GM21786 (cell line): ENCODE measurements around the gene RNU1-4.
"Not testable (repeated sequence)": the region's sequence is repeated elsewhere in the genome, so short reads cannot be mapped to it uniquely, and the experiment has no call there.

Experiments
- ATAC-seq: cut with Tn5 transposase; IDR thresholded peaks from one replicate; pipeline ENCODE4 v1.9.1; 2021; ENCODE audit not compliant: unreplicated experiment

Gene RNU1-4

DNA sequence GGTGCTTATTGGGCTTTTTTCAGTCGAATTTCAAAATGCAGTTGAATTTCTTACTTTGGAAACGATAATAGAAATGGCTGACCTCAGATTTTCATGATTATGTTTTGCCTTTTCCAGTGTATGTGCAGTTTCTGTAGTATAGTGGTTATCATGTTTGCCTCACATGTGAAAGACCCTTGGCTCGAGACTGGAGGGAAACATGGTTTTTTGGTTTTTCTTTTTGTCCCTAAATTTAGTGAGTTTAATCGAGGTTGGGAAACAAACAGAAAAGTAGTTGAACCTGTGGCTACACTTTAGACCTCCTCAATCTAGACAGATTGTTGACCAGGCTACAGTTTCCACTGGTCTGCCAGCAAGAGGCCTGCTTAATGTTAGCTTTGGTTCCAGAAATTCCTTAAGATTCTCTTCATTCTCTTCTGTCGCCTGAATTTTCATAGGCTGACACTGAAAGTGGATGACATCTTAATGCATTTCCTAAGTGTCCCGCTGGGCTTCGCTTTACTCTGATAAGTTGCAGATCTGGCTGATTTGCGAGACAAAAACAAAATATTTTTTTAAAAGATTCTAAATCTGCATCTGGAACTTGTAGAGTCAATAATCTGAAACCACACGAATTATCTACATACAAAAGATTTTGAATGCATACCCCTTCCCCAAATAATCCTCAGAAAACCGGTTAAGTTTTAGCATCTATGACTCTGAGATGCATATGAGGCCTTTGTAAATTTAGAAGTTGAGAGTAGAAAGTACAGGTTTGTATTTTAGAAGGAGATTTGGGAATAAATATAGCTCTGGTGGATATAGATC, 14.7 kb upstream of the RNU1-4 start:
- not testable (repeated sequence) for ATAC-seq

DNA sequence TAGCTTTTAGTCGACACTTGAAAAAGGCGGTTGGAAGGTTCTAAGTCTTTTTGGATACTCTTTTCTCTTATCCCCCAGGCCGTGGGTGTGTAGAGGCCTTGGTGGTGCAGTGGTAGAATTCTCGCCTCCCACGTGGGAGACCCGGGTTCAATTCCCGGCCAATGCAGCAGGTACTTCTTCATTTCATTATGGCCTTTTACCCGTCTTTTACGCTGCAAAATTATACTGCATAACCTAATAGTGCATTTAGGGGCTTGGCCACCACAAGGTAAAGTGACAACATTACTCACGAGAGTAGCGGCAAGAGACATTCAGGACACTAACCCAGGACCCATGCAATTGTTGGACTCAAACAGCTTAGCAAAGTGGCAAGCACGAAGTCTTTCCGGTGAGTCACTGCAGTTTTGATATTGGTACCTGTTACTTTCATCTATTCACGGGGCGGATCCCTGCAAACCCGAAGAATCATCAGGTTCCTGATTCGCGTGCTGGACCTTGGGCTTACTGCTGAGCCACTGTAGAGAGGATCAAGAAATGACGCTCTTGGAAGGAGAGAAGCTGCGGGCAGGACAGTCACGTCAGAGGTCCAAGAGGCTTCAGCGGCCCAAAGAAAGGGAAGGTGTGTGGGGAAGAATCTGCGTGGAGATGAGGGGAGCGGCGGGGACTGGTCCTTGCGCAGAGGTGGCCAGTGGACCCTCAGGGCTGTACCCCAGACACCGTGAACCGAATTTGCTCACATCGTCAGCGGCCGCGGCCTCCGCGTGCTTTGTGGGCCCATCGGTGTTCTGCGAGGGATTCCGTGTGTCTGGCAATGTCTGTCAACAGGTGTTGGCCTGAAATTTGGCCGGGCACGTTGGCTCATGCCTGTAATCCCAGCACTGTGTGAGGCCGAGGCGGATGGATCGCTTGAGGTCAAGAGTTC, 12.9 kb upstream of the RNU1-4 start:
- ATAC-seq = no peak

DNA sequence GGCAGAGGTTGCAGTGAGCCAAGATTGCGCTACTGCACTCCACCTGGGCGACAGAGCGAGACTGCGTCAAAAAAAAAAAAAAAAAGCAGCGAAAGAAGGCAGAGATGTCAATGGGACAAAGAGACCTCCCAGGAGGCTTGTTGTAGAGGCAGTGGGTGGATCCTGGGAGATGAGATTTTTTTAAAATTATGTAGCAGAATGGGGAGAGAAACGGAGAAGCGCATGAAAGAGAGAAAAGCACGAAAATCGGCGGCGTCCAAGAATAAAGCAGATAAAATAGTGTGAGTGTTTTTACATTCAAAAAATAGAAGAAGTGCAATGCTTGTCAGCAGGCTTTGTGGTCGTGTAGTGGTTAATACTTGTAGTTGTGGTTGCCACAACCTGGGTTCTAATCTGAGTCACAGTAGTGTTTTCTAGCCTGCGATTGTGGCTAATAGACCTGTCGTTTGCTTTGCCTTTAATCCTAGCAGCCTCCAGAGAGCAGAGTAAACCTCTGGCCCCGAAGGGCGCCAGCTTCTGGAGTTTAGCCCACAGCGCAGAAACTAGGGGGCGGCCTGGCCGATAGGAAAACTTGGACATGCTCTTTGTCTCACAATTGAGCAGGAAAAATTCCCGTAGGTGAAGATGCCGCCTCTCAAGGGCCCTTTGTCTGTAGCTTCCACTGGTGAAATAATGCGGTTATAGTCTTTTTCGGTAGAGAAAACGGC, 11.9 kb upstream of the RNU1-4 start:
- ATAC-seq = not testable (repeated sequence)

DNA sequence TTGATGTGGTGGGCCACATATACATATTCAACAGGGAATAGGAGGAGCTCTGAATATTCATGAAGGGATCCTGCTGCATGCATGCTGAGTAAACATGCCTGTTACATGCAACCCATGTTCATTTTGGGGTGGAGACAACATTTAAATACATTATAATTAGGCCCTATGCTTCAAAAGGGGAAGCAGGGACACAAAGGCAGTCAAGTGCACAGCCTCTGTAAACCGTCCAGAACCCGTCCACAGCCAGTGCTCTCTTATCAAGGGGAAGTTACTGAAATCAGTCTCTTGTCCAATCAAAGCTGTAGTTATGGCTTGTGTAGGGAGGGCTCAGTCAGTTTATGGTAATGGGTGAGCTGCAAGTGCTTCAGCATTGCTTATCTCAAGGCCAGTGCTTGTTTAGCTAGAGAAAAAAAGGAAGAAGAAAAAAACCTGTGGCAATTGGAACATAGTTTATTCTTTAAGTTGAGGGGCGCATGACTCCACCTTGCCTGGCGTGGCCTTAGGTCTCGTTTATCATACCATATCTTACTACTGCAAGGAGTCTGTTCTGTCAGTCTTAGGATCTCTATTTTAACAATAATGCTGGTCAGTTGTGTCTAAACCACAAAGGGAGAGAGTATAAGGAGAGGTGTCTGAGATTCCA, 7.9 kb upstream of the RNU1-4 start:
- not testable (repeated sequence) for ATAC-seq

DNA sequence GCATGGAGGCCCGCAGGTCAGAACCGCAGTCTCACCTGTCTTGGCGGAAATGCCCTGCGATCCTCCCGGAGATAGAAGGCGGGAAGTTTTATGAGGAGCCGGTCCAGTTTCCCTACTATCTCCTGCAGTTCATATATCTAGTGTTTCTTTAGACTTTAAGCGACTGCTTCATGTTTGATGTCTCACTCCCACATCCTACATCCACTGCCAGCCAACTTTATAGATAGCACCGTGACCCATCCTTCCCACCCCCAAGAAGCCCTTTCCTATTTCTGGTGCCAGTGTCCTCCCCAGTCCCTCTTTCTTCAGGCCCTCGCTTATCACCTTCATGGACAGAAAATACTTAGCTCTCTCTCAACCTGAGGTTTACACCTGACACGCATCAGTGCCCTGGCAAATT, 914 bp downstream of the RNU1-4 start:
- ATAC-seq = not testable (repeated sequence)

DNA sequence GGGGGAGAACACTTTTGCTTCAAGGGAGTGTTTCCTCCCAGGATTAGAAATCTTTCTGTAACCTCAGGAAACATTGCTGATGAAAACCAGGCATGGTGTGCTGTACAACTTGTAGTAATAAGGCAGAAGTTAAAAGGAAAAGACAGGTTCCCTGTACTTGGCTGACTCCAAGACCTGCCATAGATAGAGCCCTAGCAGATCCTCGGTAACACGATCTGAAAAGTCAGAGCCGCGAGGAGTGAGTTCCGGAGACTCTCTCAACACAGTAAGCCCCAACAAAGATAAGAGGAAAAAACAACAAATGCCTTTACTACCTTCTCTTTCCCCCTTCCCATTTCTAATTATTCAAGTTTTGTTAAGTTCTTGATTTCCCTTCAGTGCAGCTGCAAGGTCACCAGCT, 7.3 kb downstream of the RNU1-4 start:
- ATAC-seq = not testable (repeated sequence)

DNA sequence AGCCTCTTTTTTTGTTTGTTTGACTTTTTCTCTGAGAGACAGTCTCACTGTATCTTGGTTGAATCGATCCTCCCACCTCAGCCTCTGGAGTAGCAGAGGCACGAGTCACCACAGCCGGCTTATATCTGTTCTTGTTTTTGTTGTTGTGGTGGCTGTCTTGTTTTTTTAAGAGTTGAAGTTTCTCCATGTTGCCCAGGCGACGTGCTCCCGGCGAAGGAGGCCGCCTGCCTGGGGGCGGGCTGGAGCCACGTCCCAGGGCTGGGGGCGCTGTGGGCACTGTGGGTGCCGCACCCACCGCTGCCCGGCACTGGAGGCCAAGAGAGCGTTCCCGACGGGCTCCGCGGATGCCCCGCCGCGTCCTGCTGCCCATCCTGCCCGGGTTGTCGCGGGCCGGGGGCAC, 8.4 kb downstream of the RNU1-4 start:
- ATAC-seq = not testable (repeated sequence)

DNA sequence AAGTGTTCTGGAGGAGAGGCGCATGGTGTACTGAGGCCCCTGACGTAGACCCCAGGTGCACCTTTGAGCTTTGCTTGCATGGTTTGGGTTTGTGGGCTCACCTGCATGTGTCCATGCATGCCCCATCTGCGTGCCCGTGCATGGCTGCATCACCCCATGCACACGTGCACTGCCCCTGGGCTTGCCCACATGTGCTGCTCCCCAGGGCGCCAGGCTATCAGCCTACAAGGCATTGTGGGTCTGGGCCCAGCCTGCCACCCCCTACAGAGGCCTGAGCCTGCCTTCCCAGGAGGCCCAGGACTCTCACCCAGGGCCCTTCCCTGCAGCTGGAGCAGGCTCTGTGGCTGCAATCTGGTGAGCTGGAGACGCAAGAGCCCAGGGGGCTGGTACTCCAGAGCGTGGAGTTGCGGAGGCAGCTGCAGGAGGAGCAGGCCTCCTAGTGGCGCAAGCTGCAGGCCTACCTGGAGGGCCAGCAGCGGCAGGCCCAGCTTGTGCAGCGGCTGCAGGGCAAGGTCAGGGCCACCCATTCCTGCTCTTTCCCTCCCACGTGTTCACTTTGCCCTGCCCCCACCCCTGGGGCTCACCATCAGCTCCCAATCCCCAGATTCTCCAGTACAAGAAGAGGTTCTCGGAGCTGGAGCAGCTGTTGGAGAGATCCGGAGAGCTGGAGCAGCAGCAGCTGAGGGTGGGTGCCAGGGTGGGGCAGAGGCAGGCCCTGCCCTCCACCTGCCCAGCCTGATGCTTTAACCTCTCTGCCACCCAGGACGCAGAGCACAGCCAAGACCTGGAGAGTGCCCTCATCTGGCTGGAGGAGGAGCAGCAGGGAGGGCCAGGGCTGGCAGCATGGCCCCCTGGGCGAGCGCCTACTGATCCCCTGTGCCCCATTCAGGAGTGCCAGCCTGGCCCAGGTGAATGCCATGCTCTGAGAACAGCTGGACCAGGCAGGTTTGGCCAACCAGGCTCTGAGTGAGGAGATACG, 9.9 kb downstream of the RNU1-4 start:
- not testable (repeated sequence) for ATAC-seq

DNA sequence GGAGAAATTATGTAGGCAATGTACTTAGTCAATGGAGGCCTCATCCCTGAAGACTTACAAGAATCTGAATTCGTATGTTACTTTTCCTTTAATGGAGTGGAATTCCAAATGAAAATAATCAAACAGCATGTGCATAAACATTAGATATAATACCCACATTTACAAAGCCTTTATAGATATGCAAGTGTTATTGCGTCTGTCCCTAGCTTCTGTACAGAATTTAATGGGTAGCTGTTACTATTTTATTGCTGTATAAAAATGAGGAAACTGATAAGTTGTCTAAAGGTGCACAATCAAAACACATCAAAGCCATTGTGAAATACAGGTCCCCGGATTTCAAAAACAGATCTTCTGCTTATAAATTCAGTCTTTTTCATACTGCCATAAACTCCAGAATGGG, 12.5 kb downstream of the RNU1-4 start:
- ATAC-seq = not testable (repeated sequence)

DNA sequence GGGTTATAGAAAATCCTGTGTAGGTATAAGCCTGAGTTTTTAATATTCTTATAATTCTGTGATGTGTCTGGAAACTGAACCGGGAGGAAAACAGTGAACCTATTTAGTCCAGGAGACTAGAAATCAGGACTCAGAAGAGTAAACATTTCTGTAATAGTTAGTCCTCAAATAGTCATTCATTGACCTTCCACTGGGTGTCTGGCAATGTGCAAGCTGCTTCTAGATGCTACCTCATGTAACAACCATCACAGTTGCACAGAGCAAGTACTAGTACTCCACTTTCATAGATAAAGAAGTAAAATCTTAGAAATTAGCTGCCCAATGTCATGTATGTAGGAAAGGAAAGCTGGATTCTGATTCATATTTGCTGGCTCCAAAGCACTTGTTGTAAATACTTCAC, 15.1 kb downstream of the RNU1-4 start:
- not testable (repeated sequence) for ATAC-seq

DNA sequence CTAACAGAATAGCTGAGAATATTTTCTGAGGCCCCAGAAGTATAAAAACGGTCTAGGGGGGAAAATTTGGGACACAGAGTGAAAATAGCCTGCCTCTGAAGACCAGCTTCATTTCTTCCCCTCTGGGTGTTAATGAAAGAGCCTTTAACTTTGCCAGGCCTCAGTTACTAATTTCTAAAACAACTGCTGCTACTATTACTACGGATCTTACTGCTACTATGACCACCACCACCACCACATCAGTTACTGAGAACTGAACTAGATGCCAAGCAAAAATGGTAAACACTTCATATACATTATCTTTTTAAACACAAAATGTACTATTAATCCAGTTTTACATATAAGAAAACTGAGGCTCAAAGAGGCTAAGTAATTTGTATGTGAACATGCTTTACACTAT, 15.6 kb downstream of the RNU1-4 start:
- not testable (repeated sequence) for ATAC-seq

DNA sequence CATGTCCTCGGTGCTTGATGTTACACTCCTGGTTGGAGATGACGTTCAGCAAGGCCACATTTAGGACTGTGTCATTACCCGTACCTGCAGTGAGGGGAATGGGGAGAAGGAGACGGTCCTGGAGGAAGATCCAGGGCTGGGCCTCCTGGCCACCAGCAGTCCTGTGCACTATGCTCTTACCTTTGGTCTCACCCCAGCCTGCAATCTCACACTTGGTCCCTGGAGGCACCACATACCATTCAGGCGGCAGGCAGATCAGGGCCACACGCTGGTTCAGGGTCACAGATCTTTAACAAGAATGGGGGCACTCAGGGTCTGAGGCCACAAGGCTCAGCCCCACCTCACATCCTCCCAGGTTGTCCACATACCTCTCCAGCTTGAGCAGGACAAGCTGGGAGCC, 17.3 kb downstream of the RNU1-4 start:
- ATAC-seq = not testable (repeated sequence)

DNA sequence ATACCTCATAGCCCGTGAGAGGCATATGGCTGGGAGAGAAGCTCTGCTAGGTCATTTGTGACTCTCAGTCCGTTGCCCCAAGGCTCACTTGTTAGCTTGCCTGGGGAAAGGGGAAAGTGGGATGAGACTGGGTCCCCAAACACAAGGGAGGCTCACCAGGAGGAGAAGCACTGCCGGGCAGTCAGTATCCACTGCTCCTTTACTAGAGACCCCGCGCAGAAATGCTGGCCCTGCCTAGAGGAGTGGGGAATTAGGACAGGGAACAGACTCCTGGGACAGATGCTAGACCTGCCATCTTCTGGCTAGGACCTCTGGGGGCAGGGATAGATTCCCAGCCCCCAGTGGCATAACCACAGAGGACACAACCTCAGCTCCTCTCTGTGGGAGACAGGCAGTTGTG, 17.7 kb downstream of the RNU1-4 start:
- ATAC-seq = not testable (repeated sequence)

DNA sequence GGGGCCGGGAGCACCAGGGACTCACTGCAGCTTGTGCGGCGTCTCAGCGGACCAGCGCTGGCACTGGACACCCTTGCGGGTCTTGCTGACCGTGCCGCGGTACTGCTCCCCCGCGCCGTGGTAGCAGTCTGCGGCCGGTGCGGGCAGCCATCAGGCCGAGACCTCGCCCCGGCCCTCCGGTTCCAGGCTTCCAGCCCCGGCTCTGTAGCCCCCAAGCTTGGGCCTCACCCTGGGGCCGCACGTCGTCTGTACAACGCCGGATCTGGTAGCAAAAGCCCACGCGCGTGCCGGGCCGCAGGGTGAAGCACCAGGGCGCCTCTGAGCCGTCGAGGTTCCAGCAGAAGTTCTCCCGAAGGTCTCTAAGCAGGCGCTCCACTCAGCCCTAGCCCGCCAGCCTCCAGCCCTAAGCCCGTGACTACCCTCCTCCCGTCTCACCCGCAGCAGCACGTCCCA, 18.8 kb downstream of the RNU1-4 start:
- not testable (repeated sequence) for ATAC-seq

DNA sequence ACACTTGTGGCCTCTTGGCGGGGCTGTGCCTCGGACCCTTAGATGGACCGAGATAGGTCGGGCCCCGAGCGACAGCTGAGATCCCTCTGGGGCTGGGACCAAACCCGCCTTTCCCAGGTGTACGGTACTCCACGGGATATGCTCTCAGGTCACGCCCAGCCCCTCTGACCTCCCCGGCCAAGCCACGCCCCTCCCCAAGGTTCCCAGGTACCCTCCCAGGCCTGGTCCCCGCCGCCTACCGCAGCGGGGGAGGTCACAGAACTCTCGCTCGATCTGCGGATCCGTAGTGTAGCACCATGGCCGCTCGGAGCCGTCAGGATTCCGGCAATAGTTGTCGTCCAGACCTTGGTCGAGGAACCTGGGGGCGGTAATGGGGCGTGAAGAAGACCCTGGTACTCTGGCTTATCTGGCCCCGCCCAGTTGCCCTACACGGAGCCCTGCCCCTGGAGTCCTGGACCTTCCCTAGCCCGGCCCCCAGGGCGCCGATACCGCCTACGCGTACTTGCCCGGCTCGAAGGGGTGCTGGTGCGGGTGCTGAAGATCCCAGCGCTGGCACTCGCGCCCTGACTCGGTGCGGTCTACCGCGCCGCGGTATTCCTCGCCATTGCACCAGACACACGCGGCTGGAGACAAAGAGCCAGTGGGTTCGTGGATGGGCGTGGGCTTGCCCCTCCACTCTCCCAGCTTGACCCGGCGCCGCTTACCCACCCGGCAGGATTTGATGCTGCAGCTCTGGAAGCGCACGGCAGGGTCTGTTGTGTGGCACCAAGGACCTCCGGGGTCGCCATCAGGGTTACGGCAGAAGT, 19.5 kb downstream of the RNU1-4 start:
- ATAC-seq = not testable (repeated sequence)

DNA sequence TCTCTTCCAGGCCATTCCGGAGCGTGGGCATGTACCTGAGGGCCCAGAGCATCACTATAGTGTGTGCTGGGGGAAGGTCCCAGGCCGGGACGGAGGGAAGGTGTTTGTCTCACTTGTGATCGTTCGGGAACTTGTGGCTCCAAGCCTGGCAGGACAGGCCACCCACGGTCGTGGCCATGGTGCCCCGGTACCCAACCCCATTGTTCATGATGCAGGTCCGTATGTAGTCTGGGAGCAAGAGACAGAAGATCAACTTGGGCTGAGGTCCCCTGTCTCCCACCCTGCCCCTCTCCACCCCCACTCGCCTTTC, 20.1 kb downstream of the RNU1-4 start:
- ATAC-seq = not testable (repeated sequence)

DNA sequence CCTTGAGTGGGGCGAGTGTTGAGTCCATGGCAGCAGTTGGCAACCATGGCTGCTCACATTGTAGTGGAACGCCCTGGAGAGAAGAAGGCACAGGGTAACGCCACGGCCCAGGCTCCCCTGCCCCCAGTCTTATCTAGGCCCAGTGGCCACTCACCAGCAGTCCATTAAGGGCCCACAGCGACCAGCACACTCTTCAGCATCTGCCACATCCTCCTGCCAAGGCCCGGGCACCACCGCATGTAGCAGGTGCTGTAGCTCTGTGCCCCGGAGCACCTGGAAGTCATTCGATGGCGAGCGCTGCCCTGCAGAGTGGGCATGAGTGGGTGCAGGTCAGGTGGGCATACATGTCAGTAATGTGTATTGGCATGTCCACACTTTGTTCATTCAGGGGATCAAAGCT, 20.5 kb downstream of the RNU1-4 start:
- ATAC-seq = not testable (repeated sequence)

DNA sequence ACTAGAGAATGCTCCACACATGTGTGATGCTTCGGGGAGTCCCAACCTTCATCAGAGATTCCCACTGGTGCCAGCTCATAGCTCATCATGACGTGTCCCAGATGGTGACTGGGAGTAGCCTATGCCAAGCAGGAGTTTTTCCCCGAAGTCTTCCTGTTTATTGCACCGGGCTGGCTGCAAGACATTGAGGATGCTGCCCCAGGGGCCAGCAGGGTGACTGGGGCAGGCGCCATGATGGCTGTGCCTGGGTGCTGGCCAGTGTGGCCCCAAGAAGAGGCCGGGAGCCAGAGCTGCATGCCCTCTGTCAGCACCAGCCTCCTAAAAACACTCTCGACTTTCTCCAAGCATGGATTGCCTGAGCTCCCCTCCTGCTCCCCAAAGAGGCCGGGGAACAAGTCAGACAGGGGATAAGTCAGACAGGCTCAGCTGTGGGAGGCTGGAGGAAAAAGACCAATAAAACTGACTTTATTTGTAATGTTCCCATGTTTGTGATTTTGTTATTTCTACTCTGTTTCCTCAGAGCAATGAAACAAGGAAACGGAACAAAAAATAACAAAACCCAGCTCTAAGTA, 24.0 kb downstream of the RNU1-4 start:
- ATAC-seq = not testable (repeated sequence)
